Fibroblast of lung (primary cell): Measurements from ENCODE around the gene ASB18. TPM values are rescaled to one million over a fixed set of nuclear protein-coding genes. Genes with fewer than 3 reads are reported as not detected.

Experiments
- DNase-seq, 2 donors: peaks; one replicate each; pipeline versions ENCODE4 v3.0.0 to v3.0.0-alpha.2; 2010; ENCODE audit warnings: low read depth in 2 of 2
- H2AFZ ChIP-seq: 2 replicates; pipeline ENCODE4 v1.5.1; 2012; ENCODE audit warnings: low read length, control low read depth, inconsistent platforms
- H3K27ac ChIP-seq: 2 replicates; pipeline ENCODE4 v1.5.1; 2011; ENCODE audit warnings: low read length, control low read depth; ENCODE audit not compliant: insufficient read depth
- H3K27me3 ChIP-seq: 2 replicates; pipeline ENCODE4 v1.5.1; 2011; ENCODE audit warnings: mild to moderate bottlenecking, low read length; ENCODE audit not compliant: control insufficient read depth, insufficient read depth
- H3K36me3 ChIP-seq: 2 replicates; pipeline ENCODE4 v1.5.1; 2011; ENCODE audit warnings: low read length; ENCODE audit not compliant: control insufficient read depth, insufficient read depth
- H3K4me1 ChIP-seq: 2 replicates; pipeline ENCODE4 v1.5.1; 2011; ENCODE audit warnings: low read length; ENCODE audit not compliant: control insufficient read depth, insufficient read depth; ENCODE audit errors: extremely low read depth
- H3K4me2 ChIP-seq: 2 replicates; pipeline ENCODE4 v1.5.1; 2011; ENCODE audit warnings: low read length, control low read depth; ENCODE audit not compliant: insufficient read depth; ENCODE audit errors: extremely low read depth
- H3K4me3 ChIP-seq, 4 experiments: fragments of 200-600 bp in 1 of 4; sonication (generic) in 1 of 4; replicated peaks in 1 of 4; 2 replicates each; pipeline ENCODE4 v1.5.1; 2011 to 2016; ENCODE audit warnings: low read length in 4 of 4, low read depth in 3 of 4, mild to moderate bottlenecking in 3 of 4, control low read depth in 2 of 4, inconsistent platforms in 1 of 4, mixed read lengths in 1 of 4; ENCODE audit not compliant: insufficient read depth in 1 of 4; ENCODE audit errors: control extremely low read depth in 1 of 4
- H3K79me2 ChIP-seq: 2 replicates; pipeline ENCODE4 v1.5.1; 2012; ENCODE audit warnings: mild to moderate bottlenecking, low read length, inconsistent platforms; ENCODE audit not compliant: control insufficient read depth, insufficient read depth
- H3K9ac ChIP-seq: 2 replicates; pipeline ENCODE4 v1.5.1; 2011; ENCODE audit warnings: mild to moderate bottlenecking, low read length, control low read depth; ENCODE audit not compliant: insufficient read depth
- H3K9me3 ChIP-seq: 2 replicates; pipeline ENCODE4 v1.5.1; 2012; ENCODE audit warnings: low read depth, low read length; ENCODE audit not compliant: control insufficient read depth, insufficient read depth
- H4K20me1 ChIP-seq: 2 replicates; pipeline ENCODE4 v1.5.1; 2011; ENCODE audit warnings: low read length; ENCODE audit not compliant: control insufficient read depth, insufficient read depth; ENCODE audit errors: extremely low read depth
- CTCF ChIP-seq, 2 donors: IDR thresholded peaks in 1 of 2; conservative IDR thresholded peaks in 1 of 2; 1 replicate in 1 of 2; 2 replicates in 1 of 2; pipeline ENCODE4 v1.5.1; 2011 to 2012; ENCODE audit warnings: low read length in 2 of 2, control low read depth in 1 of 2, inconsistent platforms in 1 of 2, low read depth in 1 of 2, mild to moderate bottlenecking in 1 of 2
- EZH2 ChIP-seq: IDR thresholded peaks from 2 replicates; pipeline ENCODE4 v1.5.1; 2012; ENCODE audit warnings: low read length, control low read depth, mild to moderate bottlenecking; ENCODE audit errors: missing control alignments
- polyA plus RNA-seq, 2 donors: library from polyadenylated mRNA; depleted of rRNA in 1 of 2; stranded (reverse) in 1 of 2; unstranded in 1 of 2; fragments of >200 nt; gene quantifications; 2 replicates each; pipeline ENCODE4 v1.2.1, GENCODE V29; 2011 to 2012; ENCODE audit warnings: missing spikeins in 1 of 2
- total RNA-seq: library from RNA; depleted of rRNA; stranded (reverse); fragments of >200 nt; gene quantifications from 2 replicates; pipeline ENCODE4 v1.2.1, GENCODE V29; 2014

ASB18 gene
- total and polyA plus RNA-seq, 2 donors (not counting 1 experiment from before 2014, with no cell fraction given): not detected

- no peak for DNase-seq
- Histone ChIP-seq H3K27me3 (peaks cover 14% of the 10 kb centered on the region), H3K9ac (no peak overlapping the region), H3K27ac (no peak overlapping the region), H3K9me3 (no peaks in the 10 kb centered on the region), H2AFZ (no peak overlapping the region), H3K4me1 (no peaks in the 10 kb centered on the region), H3K79me2 (no peaks in the 10 kb centered on the region), H3K4me2 (peak overlapping the region; percentile 5), H3K4me3 (peak overlapping the region in 1 of 4 experiments; percentile 7), H3K36me3 (no peaks in the 10 kb centered on the region), H4K20me1 (no peaks in the 10 kb centered on the region)
- TF ChIP-seq CTCF (conservative IDR thresholded peaks at IDR 0.05 in 1 of 2, IDR thresholded peaks at IDR 0.05 in 1 of 2; ENCODE audit: low read depth in 1 of 2, low read length in 2 of 2) (no peak), EZH2 (peak; percentile 75)
Measured at GRCh38 chr2:236236559-236237452, 27.4 kb downstream of the ASB18 start.

DNA sequence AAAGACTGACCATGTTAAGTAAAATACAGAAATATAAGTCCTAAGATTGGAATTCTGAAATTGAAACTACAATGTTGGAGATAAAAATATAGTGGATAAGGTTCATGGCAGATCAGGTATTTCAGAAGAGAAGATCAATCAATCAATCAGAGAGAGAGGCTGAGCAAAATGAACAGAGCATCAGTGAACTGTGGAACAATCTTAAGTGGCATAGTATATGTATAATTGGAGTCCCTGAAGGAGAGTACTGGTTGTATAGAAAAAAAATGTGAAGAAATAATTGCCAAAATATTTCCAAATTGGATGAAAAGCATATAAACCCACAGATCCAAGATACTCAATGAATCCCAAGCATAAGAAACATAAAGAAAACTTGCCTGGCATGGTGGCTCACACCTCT lies 35.0 kb downstream of the ASB18 start:
- Histone ChIP-seq H3K4me3 (no peak overlapping the region), H2AFZ (no peak overlapping the region), H3K27me3 (no peaks in the 10 kb centered on the region), H3K9me3 (no peaks in the 10 kb centered on the region), H3K79me2 (no peaks in the 10 kb centered on the region), H3K27ac (no peak overlapping the region), H3K9ac (no peak overlapping the region), H3K36me3 (no peaks in the 10 kb centered on the region), H3K4me1 (no peaks in the 10 kb centered on the region), H4K20me1 (no peaks in the 10 kb centered on the region), H3K4me2 (no peak overlapping the region)
- no peak for TF ChIP-seq CTCF (conservative IDR thresholded peaks at IDR 0.05 in 1 of 2, IDR thresholded peaks at IDR 0.05 in 1 of 2; ENCODE audit: low read depth in 1 of 2, low read length in 2 of 2)
- no peak for TF ChIP-seq EZH2
- no peak for DNase-seq

GRCh38 chr2:236223675-236224074 lies 40.5 kb downstream of the ASB18 start:
- Histone ChIP-seq H2AFZ (no peak overlapping the region), H3K36me3 (no peaks in the 10 kb centered on the region), H3K9me3 (no peaks in the 10 kb centered on the region), H3K4me2 (no peak overlapping the region), H3K27me3 (no peaks in the 10 kb centered on the region), H3K4me1 (no peaks in the 10 kb centered on the region), H3K79me2 (no peaks in the 10 kb centered on the region), H3K4me3 (no peak overlapping the region), H3K27ac (no peak overlapping the region), H4K20me1 (no peaks in the 10 kb centered on the region), H3K9ac (no peak overlapping the region)
- TF ChIP-seq CTCF (conservative IDR thresholded peaks at IDR 0.05 in 1 of 2, IDR thresholded peaks at IDR 0.05 in 1 of 2; ENCODE audit: low read depth in 1 of 2, low read length in 2 of 2) (no peak), EZH2 (no peak)
- DNase-seq: no peak
